ENCODE data around the gene CRELD1. TPM values are rescaled to one million over a fixed set of nuclear protein-coding genes. Genes with fewer than 3 reads are reported as not detected.

The CRELD1 gene
- total and polyA plus RNA-seq, 2 experiments from 2014 or later, result 43.9 to 82.9 TPM

DNA sequence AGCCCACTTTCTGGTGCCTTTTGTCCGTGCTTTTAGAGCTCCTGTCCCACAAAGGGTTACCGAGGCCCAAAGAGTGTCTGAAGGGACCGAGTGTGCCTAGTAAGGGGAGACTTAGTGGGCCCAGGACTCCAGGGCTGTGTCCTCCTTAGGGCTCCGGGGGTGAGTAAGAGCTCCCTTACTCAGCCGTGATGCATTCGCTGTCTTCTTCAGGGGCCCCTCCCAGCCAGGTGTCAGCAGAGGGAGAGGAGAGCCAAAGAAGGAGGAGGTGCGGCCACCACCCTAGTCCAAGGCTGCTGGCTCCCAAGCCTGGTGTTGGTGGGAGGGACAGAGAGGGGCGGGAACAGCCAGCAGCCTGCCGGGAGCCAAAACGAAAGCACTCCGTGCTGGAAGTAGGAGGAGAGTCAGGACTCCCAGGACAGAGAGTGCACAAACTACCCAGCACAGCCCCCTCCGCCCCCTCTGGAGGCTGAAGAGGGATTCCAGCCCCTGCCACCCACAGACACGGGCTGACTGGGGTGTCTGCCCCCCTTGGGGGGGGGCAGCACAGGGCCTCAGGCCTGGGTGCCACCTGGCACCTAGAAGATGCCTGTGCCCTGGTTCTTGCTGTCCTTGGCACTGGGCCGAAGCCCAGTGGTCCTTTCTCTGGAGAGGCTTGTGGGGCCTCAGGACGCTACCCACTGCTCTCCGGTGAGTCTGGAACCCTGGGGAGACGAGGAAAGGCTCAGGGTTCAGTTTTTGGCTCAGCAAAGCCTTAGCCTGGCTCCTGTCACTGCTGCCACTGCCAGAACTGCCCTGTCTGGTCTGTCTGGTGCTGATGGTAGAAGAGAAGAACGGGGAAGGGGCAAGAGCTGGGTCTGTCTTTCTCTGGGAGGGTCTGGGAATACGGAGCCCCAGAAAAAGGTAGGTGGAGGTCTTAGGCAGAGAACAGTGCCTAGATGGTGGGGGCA, 16.6 kb upstream of the CRELD1 start, which contains the start of gene IL17RC:
TSS of gene IL17RC (plus strand) at position 365 of the 947 bp plus-strand sequence. CDS start at position 583, 218 bp downstream.
- peak; percentile 94 for DNase-seq (ENCODE audit: low spot score)
- H3K79me2 ChIP-seq, result peaks cover 12% of the 10 kb centered on the region
- no peaks in the 10 kb centered on the region for H3K27me3 ChIP-seq
- H3K36me3 ChIP-seq (replicated peaks; ENCODE audit: insufficient read depth, low read depth), result no peaks in the 10 kb centered on the region
- H3K27ac ChIP-seq, result peak within 1 kb of the TSS; percentile 91
- H3K4me1 ChIP-seq (ENCODE audit: insufficient read depth), result peaks cover 45% of the 10 kb centered on the region
- TF ChIP-seq EZH2phosphoT487 (IDR thresholded peaks at IDR 0.05; ENCODE audit: low read depth, severe bottlenecking, unreplicated experiment) (no peak), EZH2 (IDR thresholded peaks at IDR 0.05; ENCODE audit: borderline replicate concordance) (no peak)
- TF ChIP-seq, protein P1, sequence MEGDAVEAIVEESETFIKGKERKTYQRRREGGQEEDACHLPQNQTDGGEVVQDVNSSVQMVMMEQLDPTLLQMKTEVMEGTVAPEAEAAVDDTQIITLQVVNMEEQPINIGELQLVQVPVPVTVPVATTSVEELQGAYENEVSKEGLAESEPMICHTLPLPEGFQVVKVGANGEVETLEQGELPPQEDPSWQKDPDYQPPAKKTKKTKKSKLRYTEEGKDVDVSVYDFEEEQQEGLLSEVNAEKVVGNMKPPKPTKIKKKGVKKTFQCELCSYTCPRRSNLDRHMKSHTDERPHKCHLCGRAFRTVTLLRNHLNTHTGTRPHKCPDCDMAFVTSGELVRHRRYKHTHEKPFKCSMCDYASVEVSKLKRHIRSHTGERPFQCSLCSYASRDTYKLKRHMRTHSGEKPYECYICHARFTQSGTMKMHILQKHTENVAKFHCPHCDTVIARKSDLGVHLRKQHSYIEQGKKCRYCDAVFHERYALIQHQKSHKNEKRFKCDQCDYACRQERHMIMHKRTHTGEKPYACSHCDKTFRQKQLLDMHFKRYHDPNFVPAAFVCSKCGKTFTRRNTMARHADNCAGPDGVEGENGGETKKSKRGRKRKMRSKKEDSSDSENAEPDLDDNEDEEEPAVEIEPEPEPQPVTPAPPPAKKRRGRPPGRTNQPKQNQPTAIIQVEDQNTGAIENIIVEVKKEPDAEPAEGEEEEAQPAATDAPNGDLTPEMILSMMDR (IDR thresholded peaks at IDR 0.05; ENCODE audit: poor library complexity), result no peak
- no peaks in the 10 kb centered on the region for H3K9me2 ChIP-seq (replicated peaks; ENCODE audit: insufficient read depth)
- 21% methylated on average over 15 of the region's 19 CpGs for WGBS (ENCODE audit: low lambda C conversion rate, missing lambda C conversion rate)
- H4K20me1 ChIP-seq (ENCODE audit: insufficient read depth, poor library complexity, severe bottlenecking), result no peaks in the 10 kb centered on the region
- peak within 1 kb of the TSS; percentile 94 for H3K4me2 ChIP-seq
- H2AFZ ChIP-seq, result peak within 1 kb of the TSS; percentile 69
- H3K9me3 ChIP-seq (ENCODE audit: low read depth), result no peaks in the 10 kb centered on the region
- H3K4me3 ChIP-seq, result peak within 1 kb of the TSS; percentile 59

DNA sequence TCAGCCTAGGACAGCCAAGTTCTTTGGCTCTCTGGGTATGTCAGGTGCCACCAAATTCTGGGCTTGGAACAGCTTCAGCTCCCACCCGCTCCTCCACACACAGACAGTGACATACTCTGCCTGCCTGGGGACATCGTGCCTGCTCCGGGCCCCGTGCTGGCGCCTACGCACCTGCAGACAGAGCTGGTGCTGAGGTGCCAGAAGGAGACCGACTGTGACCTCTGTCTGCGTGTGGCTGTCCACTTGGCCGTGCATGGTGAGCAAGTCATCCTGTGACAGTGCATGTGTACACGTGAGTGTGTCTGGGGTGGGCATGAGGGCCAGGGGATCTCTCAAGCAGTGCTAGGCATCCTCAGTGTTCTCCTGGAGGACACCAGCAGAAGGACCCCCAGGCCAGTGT, 15.8 kb upstream of the CRELD1 start:
- Histone ChIP-seq H3K4me3 (no peak overlapping the region), H3K9me3 (ENCODE audit: low read depth) (no peaks in the 10 kb centered on the region), H3K27me3 (no peaks in the 10 kb centered on the region), H4K20me1 (ENCODE audit: insufficient read depth, poor library complexity, severe bottlenecking) (no peaks in the 10 kb centered on the region), H3K9me2 (replicated peaks; ENCODE audit: insufficient read depth) (no peaks in the 10 kb centered on the region), H3K4me2 (peak overlapping the region; percentile 94), H3K27ac (no peak overlapping the region), H3K79me2 (peaks cover 12% of the 10 kb centered on the region), H2AFZ (no peak overlapping the region), H3K36me3 (replicated peaks; ENCODE audit: insufficient read depth, low read depth) (no peaks in the 10 kb centered on the region), H3K4me1 (ENCODE audit: insufficient read depth) (peaks cover 40% of the 10 kb centered on the region)
- 92% methylated on average over 10 of the region's 10 CpGs for WGBS (ENCODE audit: low lambda C conversion rate, missing lambda C conversion rate)
- no peak for DNase-seq (ENCODE audit: low spot score)
- TF ChIP-seq, protein P1 (IDR thresholded peaks at IDR 0.05; ENCODE audit: poor library complexity), result no peak
- TF ChIP-seq EZH2phosphoT487 (IDR thresholded peaks at IDR 0.05; ENCODE audit: low read depth, severe bottlenecking, unreplicated experiment) (no peak), EZH2 (IDR thresholded peaks at IDR 0.05; ENCODE audit: borderline replicate concordance) (no peak)

DNA sequence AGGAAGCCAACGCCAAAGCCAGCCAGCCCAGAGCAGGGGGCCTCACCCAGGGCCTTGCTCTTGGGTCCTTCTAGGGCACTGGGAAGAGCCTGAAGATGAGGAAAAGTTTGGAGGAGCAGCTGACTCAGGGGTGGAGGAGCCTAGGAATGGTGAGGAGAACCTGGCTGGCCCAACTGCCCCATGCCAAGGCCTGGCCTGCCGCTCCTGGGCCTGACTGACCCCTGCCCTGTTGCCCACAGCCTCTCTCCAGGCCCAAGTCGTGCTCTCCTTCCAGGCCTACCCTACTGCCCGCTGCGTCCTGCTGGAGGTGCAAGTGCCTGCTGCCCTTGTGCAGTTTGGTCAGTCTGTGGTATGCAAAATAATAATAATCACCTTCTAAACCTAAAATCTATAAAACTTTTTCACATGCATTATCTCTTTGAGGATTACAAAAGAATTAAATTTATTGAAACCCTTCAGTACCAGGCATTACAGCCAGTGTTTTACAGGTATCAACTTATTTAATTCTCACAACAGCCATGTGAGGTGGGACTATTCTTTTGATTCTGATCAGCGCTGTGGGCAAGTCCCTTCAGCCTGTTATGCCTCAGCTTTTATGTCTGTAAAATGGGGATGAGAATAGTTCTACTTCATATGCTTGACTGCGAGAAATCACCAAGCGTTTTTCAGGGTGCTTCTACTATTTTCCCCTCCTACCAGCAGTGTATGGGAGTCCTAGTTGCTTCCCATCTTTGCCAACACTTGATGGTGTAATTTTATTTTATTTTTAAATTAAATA, 15.2 kb upstream of the CRELD1 start:
- Histone ChIP-seq H4K20me1 (ENCODE audit: insufficient read depth, poor library complexity, severe bottlenecking) (no peaks in the 10 kb centered on the region), H3K4me3 (no peak overlapping the region), H3K36me3 (replicated peaks; ENCODE audit: insufficient read depth, low read depth) (no peaks in the 10 kb centered on the region), H3K79me2 (peaks cover 12% of the 10 kb centered on the region), H3K9me2 (replicated peaks; ENCODE audit: insufficient read depth) (no peaks in the 10 kb centered on the region), H3K9me3 (ENCODE audit: low read depth) (no peaks in the 10 kb centered on the region), H2AFZ (no peak overlapping the region), H3K4me1 (ENCODE audit: insufficient read depth) (peaks cover 37% of the 10 kb centered on the region), H3K27me3 (no peaks in the 10 kb centered on the region), H3K27ac (no peak overlapping the region), H3K4me2 (peak overlapping the region; percentile 94)
- TF ChIP-seq EZH2 (IDR thresholded peaks at IDR 0.05; ENCODE audit: borderline replicate concordance), result no peak
- no peak for TF ChIP-seq EZH2phosphoT487 (IDR thresholded peaks at IDR 0.05; ENCODE audit: low read depth, severe bottlenecking, unreplicated experiment)
- TF ChIP-seq, protein P1 (IDR thresholded peaks at IDR 0.05; ENCODE audit: poor library complexity), result no peak
- no peak for DNase-seq (ENCODE audit: low spot score)
- 97% methylated on average over 8 of the region's 8 CpGs for WGBS (ENCODE audit: low lambda C conversion rate, missing lambda C conversion rate)

All from hepatocyte (in vitro differentiated cells).